ENCODE results near the gene ACBD6. TPM values are rescaled to one million over a fixed set of nuclear protein-coding genes. Genes with fewer than 3 reads are reported as not detected.
A peak's percentile ranks its signal among the peaks of the same experiment; 100 is the strongest.

The ACBD6 gene
- polyA plus RNA-seq, 1 donor, result 41.6 TPM

DNA sequence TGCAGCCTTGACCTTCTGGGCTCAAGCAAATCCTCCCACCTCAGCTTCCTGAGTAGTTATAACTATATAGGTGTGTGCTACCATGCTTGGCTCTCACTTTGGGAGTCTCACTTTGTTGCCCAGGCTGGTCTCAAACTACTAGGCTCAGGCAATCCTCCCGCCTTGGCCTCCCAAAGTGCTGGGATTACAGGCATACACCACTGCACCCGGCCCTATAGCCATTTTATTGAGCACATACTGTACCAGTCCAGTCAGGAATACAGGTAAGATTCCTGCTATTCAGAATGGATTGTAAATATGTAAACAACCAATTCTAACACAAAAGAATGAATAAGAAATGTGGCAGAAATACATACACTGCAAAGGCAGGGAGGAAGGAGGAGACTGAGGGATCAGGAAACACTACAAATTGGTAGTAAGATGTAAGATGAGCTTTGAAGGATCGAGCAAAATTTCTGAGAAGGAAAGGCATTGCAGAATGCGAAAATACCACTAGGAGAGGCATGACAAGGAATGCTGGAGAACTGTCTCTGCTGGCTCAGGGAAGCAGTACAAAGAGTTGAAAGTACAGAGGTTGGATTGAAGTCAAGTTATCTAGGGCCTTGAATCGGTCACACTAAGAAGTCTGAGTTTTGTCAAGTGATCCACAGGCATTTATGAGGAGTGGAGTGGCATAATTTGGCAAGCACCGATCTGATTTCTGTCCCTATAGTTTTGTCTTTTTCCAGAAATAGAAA, 211.9 kb downstream of the ACBD6 start:
- no peak for DNase-seq

DNA sequence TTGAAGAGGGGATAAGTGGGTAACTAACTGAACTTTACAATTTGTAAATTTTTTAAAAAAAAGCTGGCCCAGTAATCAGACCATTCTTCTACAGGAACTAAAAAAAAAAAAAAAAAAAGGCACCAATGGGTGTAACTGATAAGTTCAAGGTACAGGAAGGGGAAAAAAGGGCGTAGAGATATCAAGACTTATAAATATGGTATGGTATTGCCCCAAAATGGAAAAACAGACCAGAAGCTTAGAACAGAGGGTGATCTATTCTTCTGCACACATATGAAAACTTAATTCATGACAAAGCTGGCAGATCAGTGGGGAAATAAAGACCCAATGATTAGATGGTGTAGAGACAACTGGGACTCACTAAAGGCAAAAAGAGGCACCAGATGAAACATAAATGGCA, 213.4 kb downstream of the ACBD6 start:
- DNase-seq, result no peak

DNA sequence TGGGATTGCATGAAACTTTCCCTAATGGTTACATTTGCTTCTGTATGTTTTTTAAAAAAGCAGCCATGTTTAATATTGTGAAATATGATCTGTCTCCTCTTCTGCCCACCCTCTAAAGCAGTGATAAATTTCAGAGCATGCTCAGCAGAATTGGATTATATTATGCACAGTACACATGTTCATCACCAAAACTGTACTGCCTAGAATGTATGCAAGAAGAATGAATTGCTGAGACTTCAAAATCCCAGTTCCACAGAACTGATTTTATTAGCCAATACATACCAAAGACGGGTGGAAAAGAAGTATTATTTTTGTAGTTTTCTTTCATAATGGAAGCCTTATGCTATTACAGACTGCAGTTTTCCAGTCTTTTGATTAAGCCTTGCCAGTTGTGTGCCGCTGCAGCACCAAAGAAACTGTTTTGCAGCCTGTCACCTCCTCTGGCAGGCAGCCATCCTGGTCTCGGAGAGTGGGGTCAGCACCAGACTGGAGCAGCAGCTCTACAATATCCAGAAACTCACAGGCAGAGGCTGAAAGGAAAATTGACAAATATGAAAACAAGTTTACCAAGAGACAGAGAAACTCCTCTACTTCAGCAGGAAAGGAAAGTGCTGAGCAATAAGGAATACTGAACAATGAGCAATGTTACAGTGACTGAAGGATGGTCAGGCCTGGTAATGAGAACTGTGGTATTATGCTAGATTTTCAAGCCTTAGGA, 214.2 kb downstream of the ACBD6 start:
- DNase-seq, result no peak

DNA sequence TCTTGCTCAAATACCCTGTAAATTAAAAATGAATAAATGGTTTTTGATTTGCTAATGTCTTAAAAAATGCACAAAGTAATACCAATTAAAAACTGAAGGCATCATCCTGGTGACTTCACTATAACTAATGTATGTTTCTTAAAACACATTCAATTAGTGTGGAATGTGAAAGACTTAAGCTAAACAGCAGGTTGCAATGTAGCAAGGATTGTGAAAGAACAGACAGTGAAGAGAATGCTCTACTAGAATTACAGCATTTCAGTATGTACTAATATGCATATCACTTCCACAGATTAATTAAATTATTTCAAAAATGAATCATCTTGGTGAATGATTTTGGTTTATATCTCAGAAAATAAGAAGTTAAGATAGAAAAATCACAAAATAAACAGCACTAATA, 216.0 kb downstream of the ACBD6 start:
- DNase-seq, result no peak

DNA sequence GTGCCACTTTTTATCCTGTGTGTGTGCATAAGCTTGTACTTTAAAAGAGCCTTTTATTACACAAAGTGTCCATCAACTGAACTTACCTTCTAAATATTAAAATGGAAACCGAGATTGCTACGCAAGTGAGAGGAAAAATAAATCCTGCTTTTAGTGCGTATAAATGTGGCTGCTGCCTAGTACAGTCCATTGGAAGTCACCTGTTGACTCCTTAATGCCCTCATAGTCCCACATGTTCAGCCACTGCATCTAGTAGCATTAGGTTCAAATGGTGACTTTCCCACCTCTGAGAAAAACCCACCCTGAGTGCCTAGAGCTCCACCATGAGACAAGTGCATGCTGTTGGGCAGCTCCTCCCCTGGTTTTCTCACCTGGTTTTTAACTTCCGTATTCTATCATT, 219.3 kb downstream of the ACBD6 start:
- DNase-seq, result no peak

DNA sequence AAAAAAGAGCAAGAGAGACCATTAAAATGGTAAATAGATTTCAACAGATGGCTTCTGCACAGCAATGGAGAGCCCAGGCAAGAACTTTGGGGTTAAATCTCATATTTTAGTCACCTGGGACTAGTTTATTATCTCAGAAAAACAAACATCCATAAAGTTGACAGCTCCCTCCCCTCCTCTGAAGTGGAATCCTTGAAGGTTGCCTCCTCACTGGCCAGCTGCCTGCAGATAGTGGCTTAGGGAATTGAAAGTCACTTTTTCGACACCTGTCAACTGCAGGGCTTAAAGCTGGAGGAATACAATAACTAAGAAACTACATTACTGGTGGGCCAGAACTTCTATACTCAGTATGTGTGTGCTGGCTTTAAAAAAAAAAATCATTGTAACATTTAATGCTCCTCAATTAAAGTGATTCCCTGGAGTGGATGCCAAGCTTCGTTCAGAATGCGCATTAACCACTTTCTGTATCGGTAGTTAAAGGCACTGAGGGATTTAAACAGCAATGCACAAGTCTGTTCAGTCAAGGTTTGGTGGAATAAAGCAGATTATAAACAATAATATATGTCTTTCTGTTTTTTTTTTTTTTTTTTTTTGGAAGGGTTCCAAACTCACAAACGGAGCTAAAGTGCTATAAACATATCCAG, 219.9 kb downstream of the ACBD6 start:
- no peak for DNase-seq

DNA sequence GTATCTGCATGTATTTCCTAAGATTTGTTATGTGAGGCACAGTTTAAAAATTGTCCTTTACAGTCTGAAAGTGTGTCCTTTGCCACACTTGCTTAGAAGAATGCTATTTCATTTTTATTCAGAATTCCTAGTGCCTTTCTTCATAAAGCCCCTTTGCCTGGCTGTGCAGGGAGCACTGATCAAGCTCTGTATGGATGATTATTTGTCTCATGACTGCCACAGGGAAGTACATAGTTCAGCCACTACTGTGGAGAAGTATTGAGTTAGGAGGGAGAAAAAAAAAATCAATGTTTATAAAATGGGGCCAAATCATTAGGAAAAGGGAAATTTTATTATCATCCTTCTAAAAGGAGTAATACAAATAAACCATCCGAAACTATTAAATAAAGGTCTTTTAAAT, 220.9 kb downstream of the ACBD6 start:
- no peak for DNase-seq

DNA sequence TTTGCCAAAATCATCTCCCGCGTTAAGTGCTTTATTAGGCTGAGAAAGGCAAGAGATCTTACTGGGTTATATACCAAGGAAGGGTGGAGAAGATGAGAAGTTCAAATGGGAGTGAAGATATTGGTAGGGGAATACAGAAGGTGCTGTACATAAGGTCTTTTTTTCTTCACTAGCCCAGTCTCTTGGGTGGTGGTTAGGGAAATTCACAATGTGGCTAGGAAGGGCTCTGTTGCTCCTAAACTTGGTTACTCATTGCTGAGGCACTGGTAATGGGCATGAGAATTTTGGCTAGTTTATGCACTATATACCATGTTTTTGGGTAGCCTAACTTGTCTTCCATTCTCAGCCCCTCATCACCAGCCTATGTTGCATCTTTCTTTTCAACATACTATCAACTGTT, 221.8 kb downstream of the ACBD6 start:
- DNase-seq, result no peak

DNA sequence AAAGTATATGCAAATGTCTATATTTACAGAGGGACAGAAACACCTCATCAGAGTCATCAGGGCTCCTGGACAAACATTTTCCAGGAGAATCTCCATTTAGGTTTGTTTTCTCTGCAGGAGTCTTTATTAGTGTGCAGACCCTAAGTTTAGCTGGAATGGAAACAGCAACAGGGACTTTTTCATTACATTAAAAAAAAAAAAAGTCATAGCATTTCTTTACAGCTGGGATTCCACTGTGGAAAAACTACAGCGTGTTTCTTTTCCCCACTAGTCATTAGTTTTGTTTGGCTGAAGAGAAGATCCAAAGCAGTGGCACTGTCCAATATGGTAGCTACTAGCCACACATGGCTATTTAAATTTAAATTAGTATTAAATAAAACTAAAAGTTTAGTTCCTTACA, 222.7 kb downstream of the ACBD6 start:
- DNase-seq, result no peak

DNA sequence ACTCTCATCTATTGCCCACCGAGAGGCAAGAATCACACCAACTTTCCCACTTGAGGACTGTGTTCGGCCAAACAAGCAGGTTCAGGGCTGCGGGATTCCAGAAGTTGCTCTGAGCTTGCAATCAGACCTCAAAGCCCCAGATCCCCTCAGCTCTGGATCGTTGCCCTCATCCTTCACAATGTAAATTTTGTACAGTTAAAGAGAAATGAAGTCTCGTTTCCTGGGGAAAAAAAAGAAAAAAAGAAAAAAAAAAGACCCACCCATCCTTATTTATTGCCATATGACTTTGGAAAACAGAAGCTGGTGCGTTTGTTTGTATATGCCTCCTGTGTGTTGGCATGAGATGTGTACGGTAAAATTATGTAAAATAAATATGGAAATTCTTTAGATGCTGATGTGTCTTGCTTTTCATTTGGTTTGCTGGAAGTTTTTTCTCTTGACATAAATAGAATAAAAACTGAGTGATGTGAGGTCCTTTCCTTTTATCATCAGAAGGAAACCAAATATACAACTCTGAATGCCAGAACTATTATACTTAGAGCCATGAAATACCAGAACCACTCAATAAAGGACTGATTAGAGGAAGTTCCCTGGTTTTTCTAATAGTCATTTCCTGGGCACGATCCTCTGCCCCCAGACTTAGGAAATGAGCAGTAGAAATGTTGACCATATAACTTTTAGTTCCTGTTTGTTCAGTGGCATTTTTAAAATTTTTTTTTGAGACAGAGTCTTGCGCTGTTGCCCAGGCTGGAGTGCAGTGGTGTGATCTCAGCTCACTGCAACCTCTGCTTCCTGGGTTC, 223.6 kb downstream of the ACBD6 start:
- DNase-seq, result no peak

DNA sequence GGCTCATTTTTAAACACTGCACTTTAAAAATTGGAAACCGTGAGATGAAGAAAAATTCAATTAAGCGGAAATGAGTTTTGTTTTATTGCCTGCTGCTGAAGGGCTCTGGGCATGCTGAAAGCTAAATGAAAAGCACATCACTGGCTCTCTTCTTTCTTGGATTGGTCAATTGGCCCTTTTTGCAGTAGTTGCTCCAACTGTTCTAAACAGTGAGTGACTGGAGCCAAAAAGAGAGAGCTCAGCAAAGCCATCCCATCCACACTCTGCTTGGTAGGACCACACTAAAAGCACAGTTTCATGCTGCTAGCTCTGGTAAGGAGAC, 224.2 kb downstream of the ACBD6 start:
- DNase-seq, result no peak

DNA sequence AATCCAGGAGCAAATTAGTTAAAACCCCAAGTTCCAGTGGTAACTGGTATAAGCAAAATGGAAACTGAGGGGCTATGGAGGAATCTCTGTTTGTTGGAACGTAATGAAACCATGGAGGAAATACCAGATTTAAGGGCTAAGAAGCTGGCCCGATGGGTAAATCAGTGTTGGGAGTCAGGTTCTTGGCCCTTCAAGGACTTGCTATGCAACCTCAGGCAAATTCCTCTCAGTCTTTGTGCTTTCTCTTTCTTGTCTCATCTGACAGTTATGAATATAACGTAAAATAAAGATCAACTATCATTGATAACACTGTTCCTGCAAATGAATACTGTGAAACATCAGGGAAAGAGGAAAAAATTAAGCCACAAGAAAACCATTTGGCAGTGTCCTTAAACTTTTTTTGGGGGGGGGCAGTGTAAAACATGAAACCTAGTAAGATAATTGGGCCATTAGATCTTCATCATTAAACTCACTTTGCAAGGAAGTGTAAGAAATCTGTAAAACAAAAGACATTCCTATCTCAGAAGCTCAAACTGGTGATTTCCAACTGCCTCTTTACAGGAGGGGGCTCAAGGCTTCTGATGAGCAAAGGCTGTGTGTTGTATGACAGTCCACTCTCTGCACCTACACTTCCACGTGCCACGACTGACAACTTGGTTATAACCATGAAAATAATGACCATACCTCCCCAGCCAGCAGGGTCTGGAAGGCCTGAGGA, 224.7 kb downstream of the ACBD6 start:
- no peak for DNase-seq

DNA sequence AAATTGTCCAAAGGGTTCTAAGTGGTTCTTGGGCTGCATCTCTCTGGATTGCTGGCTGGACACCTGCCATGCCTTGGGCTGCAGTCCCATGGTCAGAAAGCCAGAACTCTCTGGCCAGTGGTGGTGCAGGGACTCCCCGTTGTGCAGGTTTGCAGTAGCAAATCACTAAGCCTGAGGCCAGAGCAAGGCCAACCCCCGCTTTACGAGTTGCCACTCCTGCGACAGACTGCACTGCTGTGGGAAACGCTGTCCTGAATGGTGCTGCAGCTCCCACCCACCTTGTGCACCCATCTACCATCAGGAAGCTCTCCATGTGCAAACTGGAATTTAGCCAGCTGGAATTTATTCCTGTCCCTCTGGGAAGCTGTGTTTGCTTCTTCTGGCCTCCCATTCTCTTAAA, 226.7 kb downstream of the ACBD6 start:
- no peak for DNase-seq

DNA sequence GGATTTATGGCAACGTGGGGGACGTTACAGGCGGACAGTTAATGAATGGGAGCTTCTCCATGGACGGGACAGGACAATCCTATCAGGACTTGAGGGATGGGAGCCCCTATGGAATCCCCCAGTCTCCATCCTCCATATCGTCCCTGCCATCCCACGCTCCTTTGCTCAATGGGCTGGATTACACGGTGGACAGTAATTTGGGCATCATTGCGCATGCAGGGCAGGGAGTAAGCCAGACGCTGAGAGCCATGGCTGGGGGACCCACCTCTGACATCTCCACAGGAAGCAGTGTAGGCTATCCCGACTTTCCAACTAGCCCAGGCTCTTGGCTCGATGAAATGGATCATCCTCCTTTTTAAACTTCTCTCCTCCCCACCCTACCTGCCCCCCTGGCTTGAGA, 228.2 kb downstream of the ACBD6 start:
- no peak for DNase-seq

DNA sequence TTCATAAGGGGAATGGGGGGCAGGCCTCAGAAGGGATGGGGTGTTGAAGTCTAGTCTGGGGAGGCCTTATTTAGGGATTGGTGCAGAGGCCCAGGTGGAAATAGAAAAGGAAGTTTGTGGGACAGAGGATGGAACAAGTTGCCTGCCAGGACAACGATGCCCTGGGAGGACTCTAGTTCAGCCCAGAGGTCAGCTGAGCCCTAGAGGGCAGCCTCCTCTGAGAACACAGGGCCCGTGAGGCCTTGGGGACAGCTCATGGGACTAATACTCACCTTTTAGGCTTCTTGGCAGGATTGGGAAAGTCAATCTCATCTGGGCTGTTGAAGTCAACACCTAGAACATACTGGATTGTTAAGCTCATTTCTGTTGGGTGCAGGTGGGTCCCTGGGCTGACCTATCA, 229.3 kb downstream of the ACBD6 start:
- DNase-seq, result no peak

DNA sequence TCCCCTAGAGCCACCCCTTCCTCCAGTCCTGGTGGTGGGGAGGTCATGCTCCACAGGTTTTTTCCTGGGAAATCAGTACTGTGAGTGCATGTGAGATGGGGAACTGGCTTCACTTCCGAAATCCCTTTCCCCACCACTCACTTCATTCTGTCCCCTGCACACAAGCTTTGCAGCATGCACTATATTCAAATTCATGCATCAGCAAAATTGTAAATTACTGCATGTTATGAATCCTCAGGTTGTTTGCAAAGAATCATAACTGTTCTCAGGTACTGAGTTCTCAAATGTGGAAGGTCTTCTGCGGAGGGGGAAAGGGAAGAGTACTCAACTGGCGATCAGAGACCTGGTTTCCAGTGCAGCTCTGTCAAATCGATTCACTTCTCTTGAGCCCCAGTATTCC, 230.0 kb downstream of the ACBD6 start:
- no peak for DNase-seq

DNA sequence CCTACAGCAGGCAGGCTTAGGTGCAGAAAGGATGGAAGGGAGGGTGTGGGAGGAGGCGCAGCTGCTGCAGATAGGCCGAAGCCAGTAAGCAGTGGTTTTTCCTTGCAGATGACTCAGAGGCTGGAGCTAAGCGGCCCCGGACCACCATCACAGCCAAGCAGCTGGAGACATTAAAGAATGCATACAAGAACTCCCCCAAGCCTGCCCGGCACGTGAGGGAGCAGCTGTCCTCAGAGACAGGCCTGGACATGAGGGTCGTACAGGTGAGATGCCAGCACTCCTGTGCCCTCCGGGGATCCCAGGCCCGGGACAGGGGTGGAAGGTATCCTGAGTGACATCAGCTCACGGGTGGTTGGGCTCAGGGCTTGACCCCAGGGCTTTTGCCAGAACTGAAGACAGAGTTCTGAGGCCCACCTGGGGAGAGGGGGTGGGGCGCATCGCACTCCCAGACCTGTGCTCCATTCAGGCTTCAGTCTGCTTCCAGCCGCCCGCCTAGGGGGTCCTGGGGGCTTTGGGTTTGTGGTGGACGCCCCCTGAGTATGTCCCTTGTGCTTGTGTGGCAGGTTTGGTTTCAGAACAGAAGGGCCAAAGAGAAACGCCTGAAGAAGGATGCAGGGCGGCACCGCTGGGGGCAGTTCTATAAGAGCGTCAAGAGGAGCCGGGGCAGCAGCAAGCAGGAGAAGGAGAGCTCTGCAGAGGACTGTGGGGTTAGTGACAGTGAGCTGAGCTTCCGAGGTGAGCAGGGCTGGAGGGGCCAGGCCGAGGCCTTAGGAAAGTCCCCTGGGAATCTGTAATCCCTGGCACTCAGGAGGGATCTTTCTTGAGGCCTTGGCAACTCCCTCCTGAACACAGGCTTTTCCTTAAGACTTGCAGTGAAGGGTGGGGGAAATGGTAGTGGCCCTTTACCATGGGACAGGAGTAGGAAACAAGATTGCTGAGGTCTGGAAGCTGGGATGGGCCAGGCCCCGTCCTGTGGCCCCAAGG, 230.8 kb downstream of the ACBD6 start:
- DNase-seq, result peak; percentile 51

DNA sequence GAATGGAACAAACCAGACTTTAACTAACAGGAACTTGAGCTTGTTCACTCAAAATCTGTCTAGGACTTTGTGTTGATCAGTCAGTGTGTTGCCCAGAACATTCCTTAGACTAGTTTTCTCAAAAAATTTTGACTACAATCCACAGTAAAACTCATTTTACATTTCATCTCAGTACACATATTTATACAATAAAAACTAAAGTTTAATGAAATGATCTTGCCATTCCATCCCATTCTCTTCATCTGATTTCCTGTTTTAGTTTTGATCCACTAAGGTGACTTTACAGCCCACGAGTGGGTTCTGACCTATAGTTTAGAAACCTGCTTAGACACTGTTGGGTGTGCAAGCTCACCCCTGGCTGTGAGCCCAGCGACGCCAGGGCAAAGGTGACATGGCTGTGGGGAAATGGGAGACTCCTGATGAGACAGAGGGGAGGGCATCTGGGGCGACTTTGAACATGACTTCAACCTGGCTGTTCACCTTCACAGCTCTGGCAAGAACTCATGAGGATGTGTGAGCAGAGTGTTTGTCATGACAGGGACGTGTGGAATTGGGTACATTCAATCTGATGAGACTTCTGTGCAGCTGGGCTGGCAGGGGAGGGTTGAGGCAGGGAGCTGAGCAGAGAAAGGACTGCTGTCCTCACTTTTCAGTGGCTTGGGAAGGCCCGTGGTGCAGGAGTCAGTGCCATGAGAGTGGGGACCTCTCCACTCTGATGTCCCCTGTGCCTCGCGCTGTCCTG, 231.7 kb downstream of the ACBD6 start:
- no peak for DNase-seq

DNA sequence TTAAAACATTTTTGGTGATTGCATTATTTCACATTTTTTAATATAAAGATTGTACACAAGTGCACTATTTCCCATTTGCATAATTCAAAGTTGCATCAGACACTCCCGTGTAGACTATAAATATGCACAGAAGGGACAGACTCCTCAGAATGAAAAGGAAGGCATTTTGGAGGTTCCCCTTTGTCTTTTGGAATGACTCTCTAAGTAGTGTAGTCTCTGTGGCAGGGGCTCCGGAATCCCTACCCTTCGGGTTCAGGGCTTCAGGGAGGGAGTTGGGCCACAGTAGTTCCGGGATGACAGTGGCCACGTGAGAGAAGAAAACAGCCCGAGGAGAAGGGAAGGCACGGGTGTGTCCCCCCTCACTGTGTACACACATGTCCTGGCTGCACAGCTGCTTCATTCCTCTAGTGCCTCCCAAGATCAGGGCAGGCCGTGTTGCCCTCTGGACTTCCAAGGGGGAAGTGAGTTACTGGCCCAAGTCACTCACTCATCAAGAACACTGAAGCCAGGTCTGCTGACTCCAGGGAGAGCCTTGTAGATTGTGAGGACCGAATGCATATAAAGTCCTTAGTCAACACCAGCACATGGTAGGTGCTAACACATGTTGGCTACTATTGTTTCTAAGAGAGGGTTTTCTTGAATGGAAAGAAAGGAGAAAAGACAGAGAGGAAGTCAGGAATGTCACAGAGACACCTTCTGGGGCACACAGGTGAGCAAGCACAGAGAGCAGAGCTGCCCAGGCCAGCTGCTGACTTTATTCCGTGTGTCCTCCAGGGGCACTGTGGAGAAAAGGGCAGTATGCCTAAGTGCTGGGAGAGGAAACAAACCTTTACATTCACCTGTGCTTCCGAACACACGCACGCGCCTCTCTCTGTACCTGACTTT, 232.5 kb downstream of the ACBD6 start:
- DNase-seq, result no peak
